Measurements from ENCODE around the gene RAP1GAP. TPM values are rescaled to one million over a fixed set of nuclear protein-coding genes. Genes with fewer than 3 reads are reported as not detected.

RAP1GAP gene
- total RNA-seq, 2 donors from 2014 or later = 8.0 to 8.2 TPM

- Histone ChIP-seq H3K36me3 (ENCODE audit: control insufficient read depth, insufficient read depth, low read length) (peaks cover 64% of the 10 kb centered on the region), H3K9ac (ENCODE audit: extremely low read depth, low read length, poor library complexity, severe bottlenecking) (no peak overlapping the region), H3K9me3 (ENCODE audit: control insufficient read depth, low read length) (no peaks in the 10 kb centered on the region), H3K27ac (ENCODE audit: low read depth, low read length) (no peak overlapping the region), H3K4me3 (ENCODE audit: low read length) (no peak overlapping the region), H3K27me3 (ENCODE audit: control insufficient read depth, insufficient read depth, low read length, poor library complexity, severe bottlenecking) (no peaks in the 10 kb centered on the region), H3K4me1 (ENCODE audit: control insufficient read depth, insufficient read depth, low read length) (no peaks in the 10 kb centered on the region)
- H3K36me3 Mint-ChIP-seq (ENCODE audit: low read depth) = peaks cover 61% of the 10 kb centered on the region
- no peak for TF ChIP-seq CTCF (conservative IDR thresholded peaks at IDR 0.05)
- no peaks in the 10 kb centered on the region for H3K9me3 Mint-ChIP-seq
- H3K27ac Mint-ChIP-seq = no peak overlapping the region
- H3K4me1 Mint-ChIP-seq = no peaks in the 10 kb centered on the region
- H3K27me3 Mint-ChIP-seq (ENCODE audit: insufficient read depth) = no peaks in the 10 kb centered on the region
- no peak for DNase-seq
- no peak overlapping the region for H3K4me3 Mint-ChIP-seq
These were observed 24.6 kb upstream of the RAP1GAP start for GRCh38 chr1:21693732-21694131.

GRCh38 chr1:21691739-21692138 is 22.6 kb upstream of the RAP1GAP start:
- no peak for DNase-seq
- no peak for TF ChIP-seq CTCF (conservative IDR thresholded peaks at IDR 0.05)
- Histone ChIP-seq H3K27me3 (ENCODE audit: control insufficient read depth, insufficient read depth, low read length, poor library complexity, severe bottlenecking) (no peaks in the 10 kb centered on the region), H3K9me3 (ENCODE audit: control insufficient read depth, low read length) (no peaks in the 10 kb centered on the region), H3K4me1 (ENCODE audit: control insufficient read depth, insufficient read depth, low read length) (no peaks in the 10 kb centered on the region), H3K4me3 (ENCODE audit: low read length) (no peak overlapping the region), H3K9ac (ENCODE audit: extremely low read depth, low read length, poor library complexity, severe bottlenecking) (no peak overlapping the region), H3K36me3 (ENCODE audit: control insufficient read depth, insufficient read depth, low read length) (peaks cover 71% of the 10 kb centered on the region), H3K27ac (ENCODE audit: low read depth, low read length) (no peak overlapping the region)
- 92 to 97% methylated on average over 2 to 3 of the region's 3 CpGs for WGBS, 2 experiments (ENCODE audit: insufficient coverage in 1 of 2, insufficient read length in 1 of 2)
- H3K4me3 Mint-ChIP-seq = no peak overlapping the region
- H3K27me3 Mint-ChIP-seq (ENCODE audit: insufficient read depth) = no peaks in the 10 kb centered on the region
- no peaks in the 10 kb centered on the region for H3K4me1 Mint-ChIP-seq
- H3K9me3 Mint-ChIP-seq = no peaks in the 10 kb centered on the region
- H3K27ac Mint-ChIP-seq = no peak overlapping the region
- peaks cover 66% of the 10 kb centered on the region for H3K36me3 Mint-ChIP-seq (ENCODE audit: low read depth)

GRCh38 chr1:21689661-21690372 is 20.7 kb upstream of the RAP1GAP start:
- 88 to 99% methylated on average over 2 to 5 of the region's 6 CpGs for WGBS, 2 experiments (ENCODE audit: insufficient coverage in 1 of 2, insufficient read length in 1 of 2)
- no peak overlapping the region for H3K27ac ChIP-seq (ENCODE audit: low read depth, low read length)

More at GRCh38 chr1:21689661-21690372, 20.7 kb upstream of the RAP1GAP start:
- H3K27ac Mint-ChIP-seq = no peak overlapping the region
- H3K36me3 ChIP-seq (ENCODE audit: control insufficient read depth, insufficient read depth, low read length) = peaks cover 82% of the 10 kb centered on the region
- no peaks in the 10 kb centered on the region for H3K27me3 Mint-ChIP-seq (ENCODE audit: insufficient read depth)
- DNase-seq = peak; percentile 13
- H3K27me3 ChIP-seq (ENCODE audit: control insufficient read depth, insufficient read depth, low read length, poor library complexity, severe bottlenecking) = no peaks in the 10 kb centered on the region
- H3K36me3 Mint-ChIP-seq (ENCODE audit: low read depth) = peaks cover 78% of the 10 kb centered on the region
- H3K9ac ChIP-seq (ENCODE audit: extremely low read depth, low read length, poor library complexity, severe bottlenecking) = no peak overlapping the region
- no peaks in the 10 kb centered on the region for H3K4me1 Mint-ChIP-seq
- no peaks in the 10 kb centered on the region for H3K4me1 ChIP-seq (ENCODE audit: control insufficient read depth, insufficient read depth, low read length)
- no peak for TF ChIP-seq CTCF (conservative IDR thresholded peaks at IDR 0.05)
- peaks cover 3% of the 10 kb centered on the region for H3K9me3 Mint-ChIP-seq
- H3K9me3 ChIP-seq (ENCODE audit: control insufficient read depth, low read length) = peaks cover 2% of the 10 kb centered on the region
- H3K4me3 ChIP-seq (ENCODE audit: low read length) = no peak overlapping the region
- H3K4me3 Mint-ChIP-seq = no peak overlapping the region
